ENCODE data around the gene MBNL1.

- TF ChIP-seq POLR2AphosphoS5 (IDR thresholded peaks at IDR 0.05; ENCODE audit: borderline replicate concordance, low read depth, low read length) (no peak), EZH2 (IDR thresholded peaks at IDR 0.05) (no peak), FOXP2 (optimal IDR thresholded peaks at IDR 0.05; ENCODE audit: control extremely low read depth, extremely low read length, insufficient read depth) (no peak)
Measured at GRCh38 chr3:152225201-152225600, 43.5 kb upstream of the MBNL1 start.
